Esophagus squamous epithelium (tissue), 4 donors: Measurements from ENCODE around the gene TCERG1L.

ENCODE experiments used
- CTCF ChIP-seq, 6 experiments: fragments of 450-650 bp in 4 of 6; fragments of 200-600 bp in 2 of 6; sonication (generic) in 2 of 6; IDR thresholded peaks; one replicate each; pipeline ENCODE4 v1.5.1; 2016 to 2019; ENCODE audit warnings: antibody characterized with exemption in 6 of 6, mild to moderate bottlenecking in 4 of 6, moderate library complexity in 4 of 6
- POLR2A ChIP-seq, 4 donors: fragments of 450-650 bp; IDR thresholded peaks; one replicate each; pipeline ENCODE4 v1.6.1; 2017; ENCODE audit warnings: antibody characterized with exemption in 4 of 4, mild to moderate bottlenecking in 4 of 4, moderate library complexity in 3 of 4

DNA sequence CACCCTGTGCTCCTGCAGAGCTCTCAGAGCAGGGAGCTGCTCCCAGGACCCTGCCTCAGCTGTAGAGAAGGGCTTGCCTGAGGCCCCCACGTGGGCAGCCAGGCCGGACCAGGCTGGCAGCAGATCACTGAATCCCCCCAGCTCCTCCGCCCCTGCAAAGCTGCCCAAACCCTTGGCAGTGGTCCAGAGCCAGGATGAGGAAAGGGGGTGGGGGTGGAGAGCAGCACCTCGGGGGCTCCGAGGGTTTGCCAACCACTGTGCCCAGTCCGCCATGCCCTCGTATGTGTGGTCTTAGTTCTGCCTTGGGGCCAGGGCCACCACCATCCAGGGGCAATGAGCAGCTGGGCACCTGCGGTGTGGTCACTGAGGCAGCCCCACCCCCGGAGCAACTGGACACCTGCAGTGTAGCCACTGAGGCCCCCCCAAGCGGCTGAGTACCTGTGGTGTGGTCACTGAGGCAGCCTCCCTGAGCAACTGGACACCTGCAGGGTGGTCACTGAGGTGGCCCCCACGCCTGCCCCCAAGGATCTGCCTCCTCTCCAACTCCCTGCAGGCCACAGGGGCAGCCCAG, 90.8 kb downstream of the TCERG1L start:
- TF ChIP-seq POLR2A (IDR thresholded peaks at IDR 0.05) (no peak), CTCF (IDR thresholded peaks at IDR 0.05) (no peak)
